Astrocyte (in vitro differentiated cells and primary cell): ENCODE data around the gene SLC16A12.

Source experiments
- EZH2 ChIP-seq: IDR thresholded peaks from 2 replicates; pipeline ENCODE4 v1.6.1; 2012; ENCODE audit warnings: mild to moderate bottlenecking, low read length, inconsistent platforms; ENCODE audit not compliant: insufficient read depth
- TF ChIP-seq, protein P1 (sequence below): IDR thresholded peaks from 2 replicates; pipeline ENCODE4 v1.5.1; 2011; ENCODE audit warnings: low read depth, mild to moderate bottlenecking, inconsistent platforms, low read length, moderate library complexity; ENCODE audit not compliant: insufficient read depth

DNA sequence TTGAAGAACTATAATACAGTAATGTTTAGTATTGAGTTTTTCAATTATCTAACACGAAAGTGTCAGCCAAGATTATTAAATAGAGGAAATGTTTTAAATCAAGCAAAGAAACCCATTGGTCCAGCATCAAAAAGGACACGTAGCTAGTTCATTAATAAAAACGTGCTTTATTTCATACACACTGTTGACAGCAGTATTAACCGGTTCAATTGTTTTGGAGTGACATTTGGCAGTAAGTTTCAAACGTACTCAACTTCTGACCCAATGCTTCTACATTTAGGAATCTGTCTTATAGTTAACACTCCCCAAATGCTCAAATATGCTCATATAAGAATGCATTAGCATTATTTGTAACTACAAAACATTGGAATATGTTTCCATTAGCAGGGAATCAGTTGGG, 41.3 kb downstream of the SLC16A12 start:
- TF ChIP-seq, protein P1, sequence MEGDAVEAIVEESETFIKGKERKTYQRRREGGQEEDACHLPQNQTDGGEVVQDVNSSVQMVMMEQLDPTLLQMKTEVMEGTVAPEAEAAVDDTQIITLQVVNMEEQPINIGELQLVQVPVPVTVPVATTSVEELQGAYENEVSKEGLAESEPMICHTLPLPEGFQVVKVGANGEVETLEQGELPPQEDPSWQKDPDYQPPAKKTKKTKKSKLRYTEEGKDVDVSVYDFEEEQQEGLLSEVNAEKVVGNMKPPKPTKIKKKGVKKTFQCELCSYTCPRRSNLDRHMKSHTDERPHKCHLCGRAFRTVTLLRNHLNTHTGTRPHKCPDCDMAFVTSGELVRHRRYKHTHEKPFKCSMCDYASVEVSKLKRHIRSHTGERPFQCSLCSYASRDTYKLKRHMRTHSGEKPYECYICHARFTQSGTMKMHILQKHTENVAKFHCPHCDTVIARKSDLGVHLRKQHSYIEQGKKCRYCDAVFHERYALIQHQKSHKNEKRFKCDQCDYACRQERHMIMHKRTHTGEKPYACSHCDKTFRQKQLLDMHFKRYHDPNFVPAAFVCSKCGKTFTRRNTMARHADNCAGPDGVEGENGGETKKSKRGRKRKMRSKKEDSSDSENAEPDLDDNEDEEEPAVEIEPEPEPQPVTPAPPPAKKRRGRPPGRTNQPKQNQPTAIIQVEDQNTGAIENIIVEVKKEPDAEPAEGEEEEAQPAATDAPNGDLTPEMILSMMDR: no peak
- no peak for TF ChIP-seq EZH2
